ENCODE results near the gene CENPP.

DNA sequence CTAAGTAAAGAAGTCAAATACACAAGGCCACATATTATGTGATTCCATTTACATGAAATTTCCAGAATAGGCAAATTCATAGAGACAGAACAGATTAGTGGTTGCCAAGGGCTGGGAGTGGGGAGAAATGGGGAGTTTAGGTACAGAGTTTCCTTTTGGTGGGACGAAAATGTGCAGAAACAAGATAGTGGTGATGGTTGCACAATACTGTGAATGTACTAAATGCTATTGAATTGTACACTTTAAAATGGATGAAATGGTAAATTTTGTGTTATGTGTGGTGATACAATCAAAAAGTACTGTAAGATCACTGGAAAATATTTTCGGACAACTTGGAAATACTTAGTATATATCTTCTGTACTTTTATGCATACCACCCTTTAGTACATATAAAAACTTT lies 195.1 kb downstream of the CENPP start:
- TF ChIP-seq CTCF (IDR thresholded peaks at IDR 0.05), result no peak
- TF ChIP-seq POLR2A (IDR thresholded peaks at IDR 0.05), result no peak
- TF ChIP-seq EP300 (IDR thresholded peaks at IDR 0.05; ENCODE audit: low read depth), result no peak

Data from transverse colon (tissue), 3 donors.